ENCODE results near the gene CEP152.
A peak's percentile ranks its signal among the peaks of the same experiment; 100 is the strongest.
"Not testable (repeated sequence)": the region's sequence is repeated elsewhere in the genome, so short reads cannot be mapped to it uniquely, and the experiment has no call there.

Gene CEP152

DNA sequence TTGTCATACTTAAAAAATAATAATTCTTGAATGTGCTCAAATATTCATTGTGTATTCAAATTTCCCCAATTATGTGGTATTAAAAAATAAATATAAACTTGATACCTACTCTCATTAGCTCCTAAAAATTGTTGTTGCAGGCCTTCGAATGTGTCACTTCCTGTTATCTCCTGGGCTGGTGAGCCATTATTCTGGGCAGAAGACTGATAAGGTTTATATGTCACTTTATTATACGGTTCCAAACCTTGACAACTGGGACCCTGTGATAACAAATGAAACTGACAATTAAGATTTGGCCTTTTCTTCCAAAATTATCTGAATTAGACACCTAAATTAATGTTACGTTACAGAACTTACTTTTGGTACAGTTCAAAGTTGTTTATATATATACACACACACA is 15.0 kb downstream of the CEP152 start:
- H3K27ac Mint-ChIP-seq = no peak overlapping the region
- H3K4me1 Mint-ChIP-seq (ENCODE audit: low read depth) = peaks cover 15% of the 10 kb centered on the region
- H3K36me3 Mint-ChIP-seq (ENCODE audit: low read depth) = peaks cover 59% of the 10 kb centered on the region
- no peaks in the 10 kb centered on the region for H3K9me3 Mint-ChIP-seq
- H3K27me3 Mint-ChIP-seq = no peaks in the 10 kb centered on the region
- H3K4me3 Mint-ChIP-seq = no peak overlapping the region

DNA sequence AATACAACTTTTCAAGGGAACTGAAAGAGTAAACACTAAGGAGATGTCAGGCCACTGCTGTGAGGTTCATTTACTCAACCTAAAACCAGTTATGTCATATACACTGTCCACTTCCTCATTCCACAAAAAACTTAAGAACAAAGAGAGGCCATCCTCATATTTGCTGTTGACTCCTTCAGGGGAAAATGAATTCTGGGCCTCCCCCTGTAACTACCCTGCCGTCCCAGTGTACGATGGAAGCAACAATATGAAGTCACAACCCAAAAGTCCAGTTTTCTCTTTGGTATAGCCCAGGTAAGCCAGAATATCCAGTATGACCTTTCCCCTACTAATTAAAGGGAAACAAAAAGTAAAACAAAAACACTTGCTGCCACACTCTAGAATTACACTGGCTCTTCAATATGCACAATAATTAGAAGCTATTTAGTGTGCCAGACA is 16.2 kb downstream of the CEP152 start:
- H3K9me3 Mint-ChIP-seq = no peaks in the 10 kb centered on the region
- H3K27me3 Mint-ChIP-seq = no peaks in the 10 kb centered on the region
- H3K36me3 Mint-ChIP-seq (ENCODE audit: low read depth) = peaks cover 68% of the 10 kb centered on the region
- peak overlapping the region; percentile 77 for H3K27ac Mint-ChIP-seq
- peak overlapping the region; percentile 43 for H3K4me3 Mint-ChIP-seq
- H3K4me1 Mint-ChIP-seq (ENCODE audit: low read depth) = peaks cover 15% of the 10 kb centered on the region

DNA sequence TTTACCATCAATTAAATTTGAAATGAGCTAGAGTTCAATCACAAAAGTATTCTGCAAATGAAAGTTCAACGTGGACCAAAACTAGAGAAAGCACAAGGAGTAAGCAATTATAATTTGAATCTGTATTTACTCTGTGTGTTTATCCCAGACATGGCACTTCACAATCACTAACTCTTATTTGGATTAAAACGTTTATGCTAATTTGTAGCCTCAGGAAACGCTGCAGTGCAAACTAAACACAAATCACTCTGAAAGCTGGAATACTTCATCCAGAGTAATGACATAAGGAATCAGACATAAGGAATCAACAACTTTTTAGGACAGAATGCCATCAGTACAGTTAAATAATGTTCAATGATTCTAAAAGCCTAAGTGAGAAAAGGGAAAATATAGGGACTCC is 18.5 kb downstream of the CEP152 start:
- Mint-ChIP-seq H3K4me1 (ENCODE audit: low read depth) (peaks cover 13% of the 10 kb centered on the region), H3K27ac (no peak overlapping the region), H3K9me3 (no peaks in the 10 kb centered on the region), H3K4me3 (no peak overlapping the region), H3K36me3 (ENCODE audit: low read depth) (peaks cover 81% of the 10 kb centered on the region), H3K27me3 (no peaks in the 10 kb centered on the region)

DNA sequence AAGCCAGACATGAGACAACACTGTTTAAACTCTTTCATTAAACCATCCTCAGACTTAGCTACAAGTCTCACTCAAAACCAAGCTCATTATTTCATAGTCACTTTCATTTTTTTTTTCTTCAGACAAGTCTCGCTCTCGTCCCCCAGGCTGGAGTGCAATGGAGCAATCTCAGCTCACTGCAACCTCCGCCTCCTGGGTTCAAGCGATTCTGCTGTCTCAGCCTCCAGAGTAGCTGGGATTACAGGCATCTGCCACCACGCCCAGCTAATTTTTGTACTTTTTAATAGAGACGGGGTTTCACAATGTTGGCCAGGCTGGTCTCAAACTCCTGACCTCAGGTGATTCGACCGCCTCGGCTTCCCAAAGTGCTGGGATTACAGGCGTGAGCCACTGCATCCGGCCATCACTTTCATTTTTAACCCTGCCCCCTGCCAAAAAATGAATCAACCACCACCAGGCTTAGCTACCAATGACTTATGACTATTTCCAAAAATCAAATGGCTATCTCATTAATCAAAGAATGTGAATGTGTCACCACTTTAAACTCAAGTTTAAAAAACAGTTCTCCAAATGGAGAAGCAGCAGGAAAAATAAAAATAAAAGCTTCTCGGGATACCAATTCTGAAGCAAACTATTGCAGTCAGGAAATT is 20.3 kb downstream of the CEP152 start:
- H3K36me3 Mint-ChIP-seq (ENCODE audit: low read depth) = peaks cover 70% of the 10 kb centered on the region
- H3K27ac Mint-ChIP-seq; H3K9me3 Mint-ChIP-seq; H3K27me3 Mint-ChIP-seq; H3K4me3 Mint-ChIP-seq; H3K4me1 Mint-ChIP-seq (ENCODE audit: low read depth): not testable (repeated sequence)

DNA sequence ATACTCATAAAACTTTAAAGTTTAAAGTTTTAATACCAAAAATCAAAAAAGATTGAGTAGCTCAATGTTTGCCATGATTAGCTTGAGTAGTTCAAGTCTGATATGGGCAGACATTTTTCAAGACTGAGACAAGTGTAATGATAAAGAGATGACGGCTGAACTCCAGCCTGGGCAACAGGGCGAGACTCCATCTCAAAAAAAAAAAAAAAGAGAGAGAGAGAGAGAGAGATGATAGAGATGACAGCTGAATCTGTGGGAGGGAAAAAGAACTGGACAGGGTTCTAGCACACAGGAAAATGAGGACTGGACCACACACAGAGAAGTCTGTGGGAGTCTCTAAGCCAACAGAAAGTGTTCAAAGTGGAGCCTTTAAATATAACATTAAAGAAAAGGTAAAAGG is 25.2 kb downstream of the CEP152 start:
- Mint-ChIP-seq H3K27ac (no peak overlapping the region), H3K4me3 (no peak overlapping the region), H3K4me1 (ENCODE audit: low read depth) (no peaks in the 10 kb centered on the region), H3K9me3 (no peaks in the 10 kb centered on the region), H3K27me3 (no peaks in the 10 kb centered on the region), H3K36me3 (ENCODE audit: low read depth) (peaks cover 81% of the 10 kb centered on the region)

DNA sequence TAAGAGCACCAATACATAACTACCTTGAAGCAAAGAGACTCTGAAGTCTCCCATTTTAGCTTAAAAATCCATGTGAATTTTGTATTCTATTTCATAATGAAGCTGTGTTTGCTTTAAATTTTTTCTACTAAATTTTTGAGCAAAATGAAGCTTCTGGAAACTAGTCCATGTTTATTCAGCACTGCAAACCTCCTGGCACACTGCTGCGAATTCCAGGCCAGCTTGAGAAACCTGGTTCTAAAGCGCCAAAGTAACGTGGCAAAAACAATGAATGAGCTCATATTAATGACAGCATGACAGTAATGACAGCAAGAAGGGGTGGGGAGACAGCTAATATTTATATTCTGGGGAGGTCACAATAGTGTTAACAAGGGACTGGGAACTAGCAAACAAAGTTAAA is 25.7 kb downstream of the CEP152 start:
- H3K4me1 Mint-ChIP-seq (ENCODE audit: low read depth) = no peaks in the 10 kb centered on the region
- no peak overlapping the region for H3K27ac Mint-ChIP-seq
- no peak overlapping the region for H3K4me3 Mint-ChIP-seq
- H3K27me3 Mint-ChIP-seq = no peaks in the 10 kb centered on the region
- no peaks in the 10 kb centered on the region for H3K9me3 Mint-ChIP-seq
- peaks cover 82% of the 10 kb centered on the region for H3K36me3 Mint-ChIP-seq (ENCODE audit: low read depth)

DNA sequence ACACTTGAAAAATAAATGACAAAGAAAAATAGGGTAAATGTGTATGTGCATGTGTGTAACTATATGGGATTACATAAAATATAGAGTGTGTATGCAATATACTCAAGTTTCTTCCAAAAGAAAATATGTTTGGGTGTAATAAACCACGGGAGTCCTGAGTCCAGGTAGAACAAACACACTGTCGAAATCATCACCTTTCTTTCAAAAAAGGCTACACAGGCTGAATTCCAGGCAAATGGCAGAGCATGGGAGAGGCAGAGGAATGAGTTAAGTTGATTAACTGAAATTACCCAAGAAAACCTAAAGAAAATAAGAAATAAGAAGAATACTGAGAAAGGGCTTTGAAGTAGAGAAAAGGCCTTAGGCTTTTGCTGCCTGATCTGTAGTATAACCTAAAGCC is 26.1 kb downstream of the CEP152 start:
- peaks cover 82% of the 10 kb centered on the region for H3K36me3 Mint-ChIP-seq (ENCODE audit: low read depth)
- no peaks in the 10 kb centered on the region for H3K27me3 Mint-ChIP-seq
- no peaks in the 10 kb centered on the region for H3K9me3 Mint-ChIP-seq
- no peaks in the 10 kb centered on the region for H3K4me1 Mint-ChIP-seq (ENCODE audit: low read depth)
- H3K27ac Mint-ChIP-seq = no peak overlapping the region
- no peak overlapping the region for H3K4me3 Mint-ChIP-seq

DNA sequence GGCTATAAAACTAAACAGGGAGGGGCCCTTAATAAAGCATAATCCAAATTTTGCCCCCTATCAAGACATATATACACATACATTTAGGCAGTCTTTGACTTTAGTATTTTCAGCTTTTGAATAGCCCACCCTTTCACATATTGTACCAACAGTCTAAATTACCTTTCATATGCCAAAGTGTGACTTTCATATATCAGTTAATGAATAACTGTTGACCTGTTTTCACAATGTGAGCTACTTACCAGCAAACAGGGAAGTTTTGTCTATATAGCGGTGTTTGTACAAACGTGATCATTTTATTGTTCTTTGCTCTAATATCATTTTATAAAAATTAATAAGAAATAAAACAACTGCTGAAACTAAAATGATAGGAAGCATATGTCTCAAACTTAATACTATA is 28.0 kb downstream of the CEP152 start:
- Mint-ChIP-seq H3K27ac (no peak overlapping the region), H3K4me3 (no peak overlapping the region), H3K27me3 (no peaks in the 10 kb centered on the region), H3K4me1 (ENCODE audit: low read depth) (no peaks in the 10 kb centered on the region), H3K36me3 (ENCODE audit: low read depth) (peaks cover 83% of the 10 kb centered on the region), H3K9me3 (no peaks in the 10 kb centered on the region)

DNA sequence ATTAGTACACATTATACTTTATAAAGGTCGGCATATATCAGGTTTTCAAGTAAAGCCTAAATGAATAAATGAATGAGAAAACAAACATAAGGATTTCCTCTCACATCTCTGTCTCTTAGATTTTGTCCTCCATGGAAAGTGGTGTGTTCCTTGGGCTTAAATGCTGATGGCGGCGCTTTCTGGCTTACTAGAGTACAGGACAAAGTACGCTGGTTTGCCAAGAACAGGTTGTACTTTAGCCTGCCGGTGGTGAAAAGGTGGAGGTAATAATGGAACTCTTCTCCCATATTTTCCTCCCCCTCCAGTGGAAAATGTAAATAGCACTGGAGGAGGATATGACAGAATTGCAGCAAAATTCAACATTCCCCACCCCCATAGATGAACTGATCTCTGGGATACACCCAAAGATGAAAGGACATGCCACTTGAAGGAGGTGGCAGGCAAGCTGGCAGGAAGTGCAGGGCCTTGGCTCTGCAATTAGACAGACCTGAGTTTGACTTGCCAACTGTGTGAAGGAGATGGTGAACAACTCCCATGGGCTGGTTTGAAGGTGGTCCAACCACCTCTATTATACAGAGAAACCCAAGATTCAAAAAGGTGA is 29.3 kb downstream of the CEP152 start:
- Mint-ChIP-seq H3K36me3 (ENCODE audit: low read depth) (peaks cover 87% of the 10 kb centered on the region), H3K4me1 (ENCODE audit: low read depth) (no peaks in the 10 kb centered on the region), H3K9me3 (no peaks in the 10 kb centered on the region), H3K27ac (no peak overlapping the region), H3K4me3 (no peak overlapping the region), H3K27me3 (no peaks in the 10 kb centered on the region)

DNA sequence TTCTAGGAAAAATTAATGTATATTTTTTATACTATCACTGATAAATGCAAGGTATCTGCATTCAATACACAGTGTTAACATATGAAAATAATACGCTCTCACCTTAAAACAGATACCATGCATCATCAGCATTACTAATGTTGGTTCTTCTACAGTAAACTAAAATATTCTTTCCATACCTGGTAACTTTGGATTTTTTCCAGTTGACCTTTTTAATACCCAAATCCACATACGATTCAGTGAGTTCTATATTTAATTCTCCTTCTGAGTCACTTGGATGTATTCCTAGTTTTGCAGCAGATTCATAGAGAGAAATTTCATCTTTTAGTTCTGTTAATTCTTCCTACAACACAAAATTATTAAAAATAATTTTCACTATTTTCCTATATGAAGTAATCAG is 29.9 kb downstream of the CEP152 start:
- no peak overlapping the region for H3K4me3 Mint-ChIP-seq
- peaks cover 84% of the 10 kb centered on the region for H3K36me3 Mint-ChIP-seq (ENCODE audit: low read depth)
- no peak overlapping the region for H3K27ac Mint-ChIP-seq
- H3K27me3 Mint-ChIP-seq = no peaks in the 10 kb centered on the region
- no peaks in the 10 kb centered on the region for H3K4me1 Mint-ChIP-seq (ENCODE audit: low read depth)
- H3K9me3 Mint-ChIP-seq = no peaks in the 10 kb centered on the region

DNA sequence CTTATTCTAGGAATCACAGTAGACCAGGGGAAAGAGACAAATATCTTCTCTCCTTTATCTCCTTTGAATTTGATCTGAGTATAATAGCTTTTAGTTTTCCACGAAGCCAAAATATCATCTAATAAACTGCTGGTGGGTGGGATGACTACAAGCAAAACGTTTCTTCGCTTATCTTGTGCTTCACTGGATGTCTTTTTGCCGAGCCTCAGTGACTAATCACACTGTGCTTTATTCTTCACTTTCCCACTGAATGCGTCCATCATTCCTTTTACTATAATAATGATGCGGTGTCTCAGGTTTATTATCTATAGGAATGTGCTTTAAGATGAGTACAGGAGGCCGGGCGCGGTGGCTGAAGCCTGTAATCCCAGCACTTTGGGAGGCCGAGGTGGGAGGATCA is 32.5 kb downstream of the CEP152 start:
- H3K9me3 Mint-ChIP-seq = peaks cover 10% of the 10 kb centered on the region
- H3K4me1 Mint-ChIP-seq (ENCODE audit: low read depth) = no peaks in the 10 kb centered on the region
- H3K27me3 Mint-ChIP-seq = no peaks in the 10 kb centered on the region
- H3K36me3 Mint-ChIP-seq (ENCODE audit: low read depth) = peaks cover 86% of the 10 kb centered on the region
- no peak overlapping the region for H3K27ac Mint-ChIP-seq
- H3K4me3 Mint-ChIP-seq = no peak overlapping the region

DNA sequence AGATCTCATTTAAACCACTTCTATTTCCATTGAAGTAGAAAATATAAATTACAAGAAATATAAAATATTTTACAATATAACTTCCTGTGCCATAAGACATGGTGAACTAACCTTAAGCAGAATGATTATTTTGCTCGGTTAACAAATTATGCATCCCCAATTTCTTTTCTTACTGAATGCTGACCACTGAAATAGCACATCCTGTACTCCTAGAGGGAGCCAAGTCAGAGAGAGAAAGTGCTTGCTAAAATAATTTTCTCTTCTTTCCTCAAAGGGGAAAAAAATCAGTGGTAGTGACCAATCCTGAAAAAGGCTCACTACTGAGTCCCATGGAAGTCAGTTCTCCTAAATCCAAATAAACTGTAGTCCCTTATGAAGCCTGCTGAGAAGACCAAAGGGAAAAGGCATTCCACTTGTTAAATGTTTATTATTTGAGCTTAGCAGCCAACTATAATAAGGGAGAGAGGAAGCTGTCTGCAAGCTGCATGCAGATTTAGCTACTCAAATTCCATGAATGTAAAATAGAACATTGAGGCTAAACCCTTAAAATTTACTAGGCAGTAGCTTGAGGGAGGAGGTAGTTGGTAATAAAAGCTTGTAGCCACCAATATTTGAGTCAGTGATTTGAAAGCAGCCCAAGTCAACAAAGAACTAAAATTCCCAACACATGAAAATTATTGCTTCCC is 33.1 kb downstream of the CEP152 start:
- no peaks in the 10 kb centered on the region for H3K27me3 Mint-ChIP-seq
- peaks cover 10% of the 10 kb centered on the region for H3K9me3 Mint-ChIP-seq
- no peak overlapping the region for H3K4me3 Mint-ChIP-seq
- no peak overlapping the region for H3K27ac Mint-ChIP-seq
- no peaks in the 10 kb centered on the region for H3K4me1 Mint-ChIP-seq (ENCODE audit: low read depth)
- H3K36me3 Mint-ChIP-seq (ENCODE audit: low read depth) = peaks cover 86% of the 10 kb centered on the region

DNA sequence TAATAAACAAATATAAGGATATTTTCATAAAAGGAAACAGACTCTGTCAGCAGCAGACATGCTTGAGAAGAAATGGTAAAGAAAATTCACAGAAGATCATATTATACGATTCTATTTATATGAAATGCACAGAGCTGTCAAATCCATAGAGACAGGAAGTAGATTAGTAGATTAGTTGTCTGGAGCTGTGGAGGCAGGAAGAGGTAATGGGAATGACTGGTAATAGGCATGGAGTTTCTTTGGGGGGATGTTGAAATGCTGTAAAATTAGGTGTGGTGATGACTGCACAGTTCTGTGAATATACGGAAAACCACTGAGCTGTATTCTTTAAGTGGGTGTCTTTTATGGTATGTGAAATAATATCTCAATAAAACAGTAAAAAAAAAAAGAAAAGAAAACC is 35.3 kb downstream of the CEP152 start:
- no peak overlapping the region for H3K4me3 Mint-ChIP-seq
- peaks cover 85% of the 10 kb centered on the region for H3K36me3 Mint-ChIP-seq (ENCODE audit: low read depth)
- H3K27me3 Mint-ChIP-seq = no peaks in the 10 kb centered on the region
- no peaks in the 10 kb centered on the region for H3K4me1 Mint-ChIP-seq (ENCODE audit: low read depth)
- peaks cover 10% of the 10 kb centered on the region for H3K9me3 Mint-ChIP-seq
- H3K27ac Mint-ChIP-seq = no peak overlapping the region

DNA sequence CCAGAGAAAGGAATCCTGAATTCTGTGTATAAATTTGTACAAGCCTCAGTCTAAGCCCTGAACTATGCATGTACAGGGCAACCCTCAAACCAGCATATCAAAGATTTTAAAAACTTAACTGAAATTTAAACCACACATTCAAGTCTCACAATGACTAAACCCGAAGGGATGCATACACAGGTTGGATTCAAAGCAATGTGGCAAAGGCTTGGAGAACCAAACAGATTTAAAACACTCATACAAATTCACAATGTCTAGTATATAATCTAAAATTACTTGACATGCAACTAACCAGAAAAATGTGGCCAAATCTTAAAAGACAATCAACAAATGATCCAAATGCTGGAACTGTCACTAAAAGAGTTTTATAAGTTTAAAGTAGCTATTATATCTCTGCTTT is 36.4 kb downstream of the CEP152 start:
- Mint-ChIP-seq H3K27ac (no peak overlapping the region), H3K36me3 (ENCODE audit: low read depth) (peaks cover 83% of the 10 kb centered on the region), H3K4me1 (ENCODE audit: low read depth) (no peaks in the 10 kb centered on the region), H3K4me3 (no peak overlapping the region), H3K9me3 (peaks cover 10% of the 10 kb centered on the region), H3K27me3 (no peaks in the 10 kb centered on the region)

DNA sequence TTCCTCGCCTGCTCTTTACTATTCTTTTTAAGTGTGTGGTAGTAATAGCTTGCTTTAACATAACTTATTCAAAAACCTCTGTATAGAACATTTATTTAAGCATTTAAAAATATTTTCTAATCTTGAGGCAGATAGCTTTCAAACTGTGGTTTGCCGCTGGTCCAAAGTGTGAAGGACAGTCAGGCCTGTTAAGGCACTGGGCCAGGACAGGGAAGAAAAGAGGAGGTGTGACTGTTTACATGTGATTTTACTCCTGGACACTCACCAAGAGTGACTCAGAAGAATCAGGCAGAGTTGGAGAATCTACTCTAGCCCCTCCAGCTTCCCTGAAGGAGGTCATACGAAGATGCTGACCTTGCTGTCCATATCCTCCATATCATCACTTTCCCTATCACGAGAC is 44.7 kb downstream of the CEP152 start:
- Mint-ChIP-seq H3K4me1 (ENCODE audit: low read depth) (no peaks in the 10 kb centered on the region), H3K4me3 (no peak overlapping the region), H3K36me3 (ENCODE audit: low read depth) (peaks cover 80% of the 10 kb centered on the region), H3K27ac (no peak overlapping the region), H3K9me3 (no peaks in the 10 kb centered on the region), H3K27me3 (no peaks in the 10 kb centered on the region)

DNA sequence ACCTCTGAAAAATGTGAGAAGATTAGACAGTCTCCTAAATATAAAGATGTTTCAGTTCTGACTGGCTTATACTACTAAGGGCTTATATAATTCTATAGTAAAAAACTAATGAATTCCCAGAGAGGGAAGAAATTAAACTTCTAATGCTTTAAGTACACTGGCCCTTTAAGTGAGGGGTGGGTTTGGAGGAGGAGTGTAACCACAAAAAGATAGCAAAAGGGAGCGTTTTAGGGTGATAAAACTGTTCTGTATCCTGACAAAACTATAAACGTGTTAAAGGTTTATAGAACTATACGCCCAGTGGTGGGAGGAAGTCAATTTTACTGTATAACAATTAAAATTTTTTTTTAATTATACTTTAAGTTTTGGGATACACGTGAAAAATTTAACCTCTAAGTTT is 45.8 kb downstream of the CEP152 start:
- H3K4me3 Mint-ChIP-seq = no peak overlapping the region
- no peak overlapping the region for H3K27ac Mint-ChIP-seq
- no peaks in the 10 kb centered on the region for H3K9me3 Mint-ChIP-seq
- H3K4me1 Mint-ChIP-seq (ENCODE audit: low read depth) = no peaks in the 10 kb centered on the region
- peaks cover 74% of the 10 kb centered on the region for H3K36me3 Mint-ChIP-seq (ENCODE audit: low read depth)
- no peaks in the 10 kb centered on the region for H3K27me3 Mint-ChIP-seq

Measured in stimulated activated naive CD8-positive, alpha-beta T cell treated with anti-CD3 and anti-CD28 coated beads, Interleukin-15, Interleukin-2, amounts not matched to agents 100 ng/mL and 50 ng/mL, for 24 hours (primary cell).